Cardiac muscle cell (in vitro differentiated cells and primary cell): ENCODE results near the gene NIN. TPM values are rescaled to one million over a fixed set of nuclear protein-coding genes. Genes with fewer than 3 reads are reported as not detected.

Experiments used
- DNase-seq, 2 donors: peaks; one replicate each; pipeline versions ENCODE4 v3.0.0 to v3.0.0-alpha.2; 2010 to 2017; ENCODE audit warnings: low read depth in 1 of 2, low spot score in 1 of 2
- H3K27ac ChIP-seq: fragments of 200-600 bp; sonication (generic); 2 replicates; pipeline ENCODE4 v1.5.1; 2016
- H3K27me3 ChIP-seq: fragments of 200-600 bp; sonication (generic); 2 replicates; pipeline ENCODE4 v1.6.0; 2016; ENCODE audit warnings: control low read depth
- H3K36me3 ChIP-seq: fragments of 200-600 bp; sonication (generic); 2 replicates; pipeline ENCODE4 v1.5.1; 2016; ENCODE audit warnings: control low read depth
- H3K4me1 ChIP-seq: fragments of 200-600 bp; sonication (generic); 2 replicates; pipeline ENCODE4 v1.8.1; 2017; ENCODE audit warnings: low read depth, mild to moderate bottlenecking, mixed run types
- H3K4me3 ChIP-seq: fragments of 200-600 bp; sonication (generic); 2 replicates; pipeline ENCODE4 v1.5.1; 2016; ENCODE audit warnings: mild to moderate bottlenecking
- H3K9me3 ChIP-seq: fragments of 200-600 bp; sonication (generic); 2 replicates; pipeline ENCODE4 v1.5.1; 2017; ENCODE audit warnings: low read depth, mild to moderate bottlenecking, control low read depth
- polyA plus RNA-seq: library from polyadenylated mRNA; unstranded; fragments of >200 nt; fragmentation: Nextera tagmentation; extraction: Ambion mirVana; gene quantifications from 2 replicates; pipeline ENCODE4 v1.2.1, GENCODE V29; 2016
- total RNA-seq: library from RNA; depleted of rRNA; stranded (reverse); fragments of >200 nt; gene quantifications from 2 replicates; pipeline ENCODE4 v1.2.3, GENCODE V29; 2016
- TF ChIP-seq, protein P1 (sequence below): IDR thresholded peaks from 2 replicates; pipeline ENCODE4 v1.5.1; 2012; ENCODE audit warnings: low read depth, mild to moderate bottlenecking, low read length

Gene NIN
- total and polyA plus RNA-seq, 2 experiments from 2014 or later = 12.1 to 35.5 TPM

DNA sequence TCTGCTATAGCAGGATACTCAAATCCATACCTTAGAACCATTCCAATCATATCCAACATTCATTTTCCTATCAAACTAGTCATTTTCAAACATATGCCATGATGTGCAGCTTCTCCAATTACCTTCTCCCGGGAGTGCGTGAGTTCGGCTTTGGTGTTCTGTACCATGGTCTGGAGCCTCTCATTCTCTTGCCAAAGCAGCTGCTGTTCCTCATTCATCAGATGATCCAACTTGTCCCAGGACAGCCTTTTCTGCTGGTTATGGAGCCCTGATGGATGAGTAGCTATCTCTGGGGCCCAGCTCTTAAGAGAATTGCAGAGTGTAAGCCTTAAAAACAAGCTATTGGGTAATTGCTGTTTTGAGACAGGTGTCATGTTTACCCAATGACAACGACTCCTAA is 91.8 kb downstream of the NIN start:
- no peak for DNase-seq
- H3K4me1 ChIP-seq = no peaks in the 10 kb centered on the region
- H3K36me3 ChIP-seq = peaks cover 30% of the 10 kb centered on the region
- H3K4me3 ChIP-seq = no peak overlapping the region
- H3K27me3 ChIP-seq = no peaks in the 10 kb centered on the region
- no peak overlapping the region for H3K27ac ChIP-seq
- TF ChIP-seq, protein P1, sequence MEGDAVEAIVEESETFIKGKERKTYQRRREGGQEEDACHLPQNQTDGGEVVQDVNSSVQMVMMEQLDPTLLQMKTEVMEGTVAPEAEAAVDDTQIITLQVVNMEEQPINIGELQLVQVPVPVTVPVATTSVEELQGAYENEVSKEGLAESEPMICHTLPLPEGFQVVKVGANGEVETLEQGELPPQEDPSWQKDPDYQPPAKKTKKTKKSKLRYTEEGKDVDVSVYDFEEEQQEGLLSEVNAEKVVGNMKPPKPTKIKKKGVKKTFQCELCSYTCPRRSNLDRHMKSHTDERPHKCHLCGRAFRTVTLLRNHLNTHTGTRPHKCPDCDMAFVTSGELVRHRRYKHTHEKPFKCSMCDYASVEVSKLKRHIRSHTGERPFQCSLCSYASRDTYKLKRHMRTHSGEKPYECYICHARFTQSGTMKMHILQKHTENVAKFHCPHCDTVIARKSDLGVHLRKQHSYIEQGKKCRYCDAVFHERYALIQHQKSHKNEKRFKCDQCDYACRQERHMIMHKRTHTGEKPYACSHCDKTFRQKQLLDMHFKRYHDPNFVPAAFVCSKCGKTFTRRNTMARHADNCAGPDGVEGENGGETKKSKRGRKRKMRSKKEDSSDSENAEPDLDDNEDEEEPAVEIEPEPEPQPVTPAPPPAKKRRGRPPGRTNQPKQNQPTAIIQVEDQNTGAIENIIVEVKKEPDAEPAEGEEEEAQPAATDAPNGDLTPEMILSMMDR = no peak
- H3K9me3 ChIP-seq = no peaks in the 10 kb centered on the region

DNA sequence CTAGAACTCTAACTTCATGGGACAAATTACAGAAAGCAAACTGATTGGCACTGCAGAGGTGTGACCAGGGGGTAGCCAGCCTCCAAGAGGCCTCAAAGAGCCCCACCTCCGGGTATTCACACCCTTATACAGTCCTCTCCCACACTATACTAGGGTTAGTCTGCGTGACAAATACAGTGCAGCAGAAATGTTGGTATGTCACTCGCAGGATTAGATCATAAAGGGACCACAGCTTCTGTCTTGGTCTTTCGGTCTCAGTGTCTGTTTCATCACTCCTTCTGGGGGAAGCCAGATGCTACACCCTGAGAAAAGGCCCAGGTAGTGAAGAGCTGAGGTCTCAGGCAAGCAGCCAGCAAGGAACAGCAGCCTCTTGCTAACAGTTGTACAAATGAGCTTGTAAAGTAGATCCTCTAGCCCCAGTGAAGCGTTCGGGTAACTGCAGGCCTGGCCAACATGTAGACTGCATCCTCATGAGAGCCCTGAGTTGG is 94.0 kb downstream of the NIN start:
- no peak overlapping the region for H3K4me3 ChIP-seq

DNA sequence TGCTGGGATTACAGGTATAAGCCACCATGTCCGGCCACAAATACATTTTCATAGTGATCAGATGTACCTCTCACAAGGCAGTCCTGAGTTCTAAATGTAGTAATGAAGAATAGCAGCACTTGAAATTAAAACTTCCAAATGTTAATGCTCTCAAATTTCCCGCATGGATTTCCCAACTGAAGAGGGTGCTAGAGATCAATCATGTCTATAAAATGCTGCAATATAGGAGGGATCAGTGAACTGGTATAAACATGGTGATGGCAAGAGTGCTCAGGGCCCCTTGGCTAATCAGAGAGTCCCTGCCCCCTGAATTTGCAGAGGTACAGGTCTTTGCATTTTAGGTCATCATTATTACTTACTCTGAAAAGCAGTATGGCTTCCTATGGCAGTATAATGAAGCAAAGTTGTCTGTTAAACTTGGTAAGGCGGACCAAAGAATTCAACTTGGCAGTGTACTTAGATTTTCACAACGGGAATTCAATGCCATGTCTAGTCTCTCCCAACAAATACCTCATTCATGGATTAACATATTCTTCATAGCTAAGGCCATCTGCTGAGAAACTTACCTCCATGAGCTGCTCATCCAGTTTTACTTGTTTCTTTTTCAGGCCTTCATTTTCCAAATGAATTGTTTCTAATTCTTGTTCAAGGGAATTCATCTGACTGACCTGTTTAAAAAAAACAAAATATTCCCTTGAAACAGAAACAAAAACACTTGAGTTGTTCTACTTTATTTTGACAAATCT is 95.8 kb downstream of the NIN start:
- TF ChIP-seq, protein P1 = no peak
- Histone ChIP-seq H3K4me1 (no peaks in the 10 kb centered on the region), H3K9me3 (no peaks in the 10 kb centered on the region), H3K4me3 (no peak overlapping the region), H3K36me3 (peaks cover 34% of the 10 kb centered on the region), H3K27me3 (no peaks in the 10 kb centered on the region), H3K27ac (no peak overlapping the region)
- no peak for DNase-seq

More for the DNA sequence above, 94.0 kb downstream of the NIN start:
- Histone ChIP-seq H3K4me1 (no peaks in the 10 kb centered on the region), H3K27me3 (no peaks in the 10 kb centered on the region), H3K27ac (no peak overlapping the region), H3K9me3 (no peaks in the 10 kb centered on the region), H3K36me3 (peaks cover 28% of the 10 kb centered on the region)
- no peak for DNase-seq
- TF ChIP-seq, protein P1 = no peak

DNA sequence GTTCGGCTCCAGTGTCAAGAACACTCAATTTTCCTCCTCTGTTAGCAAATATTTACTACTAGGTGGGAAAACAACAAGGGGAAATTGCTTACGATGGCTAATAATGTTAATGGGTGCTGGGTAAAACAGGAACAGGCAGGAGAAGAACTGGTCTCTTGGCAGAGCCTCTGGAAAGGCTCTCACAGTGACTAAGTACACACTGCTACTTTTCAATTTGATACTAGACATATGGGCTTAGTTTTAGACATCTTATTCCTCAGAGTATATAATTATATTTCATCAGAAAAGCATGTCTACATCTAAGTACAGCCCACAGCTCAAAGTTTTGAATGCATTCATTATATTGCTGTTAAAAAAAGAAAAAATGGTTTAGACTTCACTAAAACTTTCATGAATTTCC is 97.5 kb downstream of the NIN start:
- TF ChIP-seq, protein P1 = no peak

DNA sequence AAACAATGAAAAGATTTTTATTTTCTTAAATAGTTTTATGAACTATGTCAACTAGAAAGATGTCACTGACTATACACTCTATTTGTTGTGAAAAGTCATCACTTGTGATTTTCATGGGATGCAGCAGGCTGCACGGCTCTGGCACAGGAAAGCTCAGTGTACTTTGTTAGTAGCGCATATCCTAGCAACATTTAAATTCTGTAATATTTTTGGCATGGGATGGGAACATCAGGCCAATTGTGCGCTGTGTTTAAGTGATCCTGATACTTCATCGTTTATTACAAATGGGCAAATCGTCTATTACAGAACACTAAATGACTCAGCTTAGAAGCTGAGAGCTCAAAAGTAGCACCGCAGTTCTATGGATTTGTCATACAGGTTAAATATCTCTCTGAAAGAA is 102.1 kb downstream of the NIN start:
- peaks cover 41% of the 10 kb centered on the region for H3K36me3 ChIP-seq
- H3K4me3 ChIP-seq = no peak overlapping the region
- TF ChIP-seq, protein P1 = no peak
- no peaks in the 10 kb centered on the region for H3K9me3 ChIP-seq
- no peak overlapping the region for H3K27ac ChIP-seq
- peaks cover 3% of the 10 kb centered on the region for H3K4me1 ChIP-seq
- no peak for DNase-seq
- H3K27me3 ChIP-seq = no peaks in the 10 kb centered on the region

More for the DNA sequence above, 97.5 kb downstream of the NIN start:
- Histone ChIP-seq H3K9me3 (no peaks in the 10 kb centered on the region), H3K36me3 (peaks cover 41% of the 10 kb centered on the region), H3K4me3 (no peak overlapping the region), H3K4me1 (no peaks in the 10 kb centered on the region), H3K27me3 (no peaks in the 10 kb centered on the region), H3K27ac (no peak overlapping the region)
- no peak for DNase-seq
